NCI-H146 treated with DMSO at 0.1 percent for 48 hours (cell line): Measurements from ENCODE around the gene ABI3BP.

Experiments
- DNase-seq: peaks from one replicate; lab custom pipeline; 2025; ENCODE audit not compliant: unreplicated experiment; lab: John Stamatoyannopoulos, UW

The ABI3BP gene

GRCh38 chr3:100782348-100782747 lies 210.9 kb downstream of the ABI3BP start:
- no peak for DNase-seq

- no peak for DNase-seq
These were observed 211.9 kb downstream of the ABI3BP start for GRCh38 chr3:100781301-100781700.

GRCh38 chr3:100780071-100780622 lies 213.1 kb downstream of the ABI3BP start:
- DNase-seq: no peak

- DNase-seq: no peak
These were observed 213.7 kb downstream of the ABI3BP start for GRCh38 chr3:100779480-100779879.

- DNase-seq: no peak
These were observed 215.9 kb downstream of the ABI3BP start for GRCh38 chr3:100777271-100777670.

- no peak for DNase-seq
These were observed 216.5 kb downstream of the ABI3BP start for GRCh38 chr3:100776746-100777145.

GRCh38 chr3:100776097-100776729 lies 217.0 kb downstream of the ABI3BP start:
- no peak for DNase-seq

GRCh38 chr3:100775669-100776068 lies 217.6 kb downstream of the ABI3BP start:
- no peak for DNase-seq

- no peak for DNase-seq
These were observed 218.0 kb downstream of the ABI3BP start for GRCh38 chr3:100775226-100775625.

GRCh38 chr3:100769693-100770092 lies 223.5 kb downstream of the ABI3BP start:
- no peak for DNase-seq

GRCh38 chr3:100766069-100766468 lies 227.2 kb downstream of the ABI3BP start:
- DNase-seq: no peak

- no peak for DNase-seq
These were observed 227.7 kb downstream of the ABI3BP start for GRCh38 chr3:100765437-100765975.

GRCh38 chr3:100761951-100762350 lies 231.3 kb downstream of the ABI3BP start:
- no peak for DNase-seq

- no peak for DNase-seq
These were observed 231.8 kb downstream of the ABI3BP start for GRCh38 chr3:100761211-100761942.

- DNase-seq: no peak
These were observed 232.8 kb downstream of the ABI3BP start for GRCh38 chr3:100760377-100760776.

- DNase-seq: no peak
These were observed 233.3 kb downstream of the ABI3BP start for GRCh38 chr3:100759950-100760349.

- DNase-seq: no peak
These were observed 234.1 kb downstream of the ABI3BP start for GRCh38 chr3:100759159-100759558.

- no peak for DNase-seq
These were observed 236.8 kb downstream of the ABI3BP start for GRCh38 chr3:100756441-100756840.

- DNase-seq: no peak
These were observed 238.5 kb downstream of the ABI3BP start for GRCh38 chr3:100754563-100755334.

- DNase-seq: no peak
These were observed 239.4 kb downstream of the ABI3BP start for GRCh38 chr3:100753846-100754245.

- DNase-seq: no peak
These were observed 244.3 kb downstream of the ABI3BP start for GRCh38 chr3:100748967-100749366.
